Naive thymus-derived CD4-positive, alpha-beta T cell (primary cell): ENCODE data around the gene NCEH1. TPM values are rescaled to one million over a fixed set of nuclear protein-coding genes. Genes with fewer than 3 reads are reported as not detected.

Experiments
- ATAC-seq: fragments of 150-1000 bp; cut with Tn5 transposase; 2 replicates; pipeline ENCODE4 v1.10.0; 2021; ENCODE audit warnings: mild to moderate bottlenecking, moderate library complexity
- CTCF ChIA-PET: fragments of 350-600 bp; sonication (Branson Sonifier 250); formaldehyde crosslinking; loops from one replicate; lab custom pipeline; 2021; ENCODE audit warnings: antibody characterized with exemption; lab: Charles Lee
- POLR2A ChIA-PET: fragments of 350-600 bp; sonication (Branson Sonifier 250); formaldehyde crosslinking; loops from one replicate; lab custom pipeline; 2021; ENCODE audit warnings: antibody characterized with exemption, inconsistent platforms; lab: Charles Lee
- DNase-seq, 9 donors: peaks; one replicate each; pipeline versions ENCODE4 v3.0.0 to v3.0.0-alpha.2; 2020 to 2022; ENCODE audit warnings: mixed read lengths in 1 of 9
- H3K27ac ChIP-seq: one replicate; pipeline ENCODE4 v1.7.0; 2013; ENCODE audit warnings: mild to moderate bottlenecking, low read depth, low read length, moderate library complexity
- H3K27me3 ChIP-seq, 2 donors: one replicate each; pipeline ENCODE4 v1.7.0; 2013; ENCODE audit warnings: low read length in 2 of 2, mild to moderate bottlenecking in 2 of 2, moderate library complexity in 2 of 2; ENCODE audit not compliant: control insufficient read depth in 2 of 2, insufficient read depth in 2 of 2
- H3K36me3 ChIP-seq, 3 experiments: 1 replicate in 2 of 3; 2 replicates in 1 of 3; pipeline ENCODE4 v1.7.0; 2013; ENCODE audit warnings: low read length in 3 of 3, mild to moderate bottlenecking in 3 of 3, moderate library complexity in 1 of 3; ENCODE audit not compliant: insufficient read depth in 3 of 3, control insufficient read depth in 2 of 3
- H3K4me1 ChIP-seq, 2 donors: one replicate each; pipeline ENCODE4 v1.7.0; 2013; ENCODE audit warnings: low read length in 2 of 2, mild to moderate bottlenecking in 2 of 2, moderate library complexity in 1 of 2; ENCODE audit not compliant: control insufficient read depth in 2 of 2, insufficient read depth in 2 of 2
- H3K4me3 ChIP-seq: 2 replicates; pipeline ENCODE4 v1.7.0; 2013; ENCODE audit warnings: mild to moderate bottlenecking, low read length
- H3K9me3 ChIP-seq, 3 experiments: 1 replicate in 2 of 3; 2 replicates in 1 of 3; pipeline ENCODE4 v1.7.0; 2013; ENCODE audit warnings: low read length in 3 of 3; ENCODE audit not compliant: control insufficient read depth in 2 of 3
- H3K27ac Mint-ChIP-seq, 9 donors: one replicate each; pipeline ENCODE4 v1.8.0; 2020 to 2022; ENCODE audit warnings: mixed read lengths in 9 of 9, mild to moderate bottlenecking in 8 of 9, moderate library complexity in 5 of 9, inconsistent platforms in 2 of 9
- H3K27me3 Mint-ChIP-seq, 5 donors: one replicate each; pipeline ENCODE4 v1.8.0; 2021 to 2022; ENCODE audit warnings: mixed read lengths in 5 of 5, mild to moderate bottlenecking in 1 of 5
- H3K36me3 Mint-ChIP-seq, 5 donors: one replicate each; pipeline ENCODE4 v1.8.0; 2020 to 2022; ENCODE audit warnings: mixed read lengths in 5 of 5, mild to moderate bottlenecking in 3 of 5, inconsistent platforms in 1 of 5
- H3K4me1 Mint-ChIP-seq, 7 donors: one replicate each; pipeline ENCODE4 v1.8.0; 2020 to 2022; ENCODE audit warnings: mixed read lengths in 7 of 7, mild to moderate bottlenecking in 3 of 7, inconsistent platforms in 1 of 7
- H3K4me3 Mint-ChIP-seq, 10 donors: one replicate each; pipeline ENCODE4 v1.8.0; 2020 to 2022; ENCODE audit warnings: mild to moderate bottlenecking in 10 of 10, mixed read lengths in 10 of 10, moderate library complexity in 6 of 10, inconsistent platforms in 2 of 10
- H3K9me3 Mint-ChIP-seq, 11 donors: one replicate each; pipeline ENCODE4 v1.8.0; 2020 to 2022; ENCODE audit warnings: mixed read lengths in 11 of 11, mild to moderate bottlenecking in 4 of 11, inconsistent platforms in 1 of 11, moderate library complexity in 1 of 11
- intact Hi-C, 2 donors: fragments of 100-400 bp; cut with micrococcal nuclease; formaldehyde crosslinking; loops; one replicate each; pipeline ENCODE4 v1.15.1; 2023
- polyA plus RNA-seq, 2 donors: library from polyadenylated mRNA; unstranded; fragments of 300-500 nt; fragmentation: Illumina TruSeq; gene quantifications; one replicate each; pipeline ENCODE4 v1.2.3, GENCODE V29; 2021
- total RNA-seq, 6 experiments: library from RNA in 5 of 6; stranded (reverse) in 5 of 6; gene quantifications; 1 replicate in 5 of 6; 2 replicates in 1 of 6; pipeline ENCODE4 v1.2.3 and lab custom pipeline; 2021 to 2026

The NCEH1 gene
- total and polyA plus RNA-seq, 7 experiments from 2014 or later: 1.2 to 8.9 (median 3.5) TPM

DNA sequence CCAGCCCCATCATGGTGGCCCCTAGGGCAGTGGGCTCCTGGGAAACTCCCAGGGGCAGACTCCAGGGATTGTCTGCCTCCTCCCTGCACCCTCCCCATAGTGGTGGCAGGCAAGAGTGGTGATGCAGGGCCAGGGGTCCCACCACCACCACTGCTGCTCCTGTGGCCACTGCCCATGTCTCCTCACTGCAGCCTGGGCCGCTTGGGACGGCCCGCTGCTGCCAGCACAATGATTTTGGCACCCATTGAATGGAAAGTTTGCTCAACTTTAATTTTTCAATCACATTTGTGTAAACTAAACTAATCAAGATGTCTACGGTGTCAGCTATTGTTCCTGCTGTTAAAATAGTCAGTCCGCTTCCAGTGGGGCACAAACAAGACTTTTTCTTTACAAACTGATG lies 95.6 kb downstream of the NCEH1 start:
- intact Hi-C loops: no loop called here
- H3K9me3 ChIP-seq: peaks cover 0 to 12% (median 0%) of the 10 kb centered on the region in 3 experiments
- no peaks in the 10 kb centered on the region for H3K36me3 ChIP-seq
- no peak overlapping the region for H3K4me3 ChIP-seq
- ChIA-PET CTCF (interaction anchor here (1.2 kb wide), 2 partner anchors 19 to 20 kb away, joined by 4 read pairs; no protein-coding TSS in a partner anchor), POLR2A (no interaction called here)
- ATAC-seq (no peak), DNase-seq (no peak)
- peaks cover 0 to 21% (median 13%) of the 10 kb centered on the region in 5 donors for H3K36me3 Mint-ChIP-seq
- H3K27me3 ChIP-seq: no peaks in the 10 kb centered on the region
- no peak overlapping the region for H3K27ac ChIP-seq
- peak overlapping the region in 5 of 9 donors; percentile 34 to 89 (median 77) for H3K27ac Mint-ChIP-seq
- peaks cover 10 to 30% (median 19%) of the 10 kb centered on the region in 7 donors for H3K4me1 Mint-ChIP-seq
- peak overlapping the region in 3 of 10 donors; percentile 49 to 71 (median 66) for H3K4me3 Mint-ChIP-seq
- no peaks in the 10 kb centered on the region for H3K27me3 Mint-ChIP-seq
- H3K9me3 Mint-ChIP-seq: peaks cover 0 to 26% (median 11%) of the 10 kb centered on the region in 11 donors
- H3K4me1 ChIP-seq: peaks cover 0 to 8% of the 10 kb centered on the region in 2 donors

DNA sequence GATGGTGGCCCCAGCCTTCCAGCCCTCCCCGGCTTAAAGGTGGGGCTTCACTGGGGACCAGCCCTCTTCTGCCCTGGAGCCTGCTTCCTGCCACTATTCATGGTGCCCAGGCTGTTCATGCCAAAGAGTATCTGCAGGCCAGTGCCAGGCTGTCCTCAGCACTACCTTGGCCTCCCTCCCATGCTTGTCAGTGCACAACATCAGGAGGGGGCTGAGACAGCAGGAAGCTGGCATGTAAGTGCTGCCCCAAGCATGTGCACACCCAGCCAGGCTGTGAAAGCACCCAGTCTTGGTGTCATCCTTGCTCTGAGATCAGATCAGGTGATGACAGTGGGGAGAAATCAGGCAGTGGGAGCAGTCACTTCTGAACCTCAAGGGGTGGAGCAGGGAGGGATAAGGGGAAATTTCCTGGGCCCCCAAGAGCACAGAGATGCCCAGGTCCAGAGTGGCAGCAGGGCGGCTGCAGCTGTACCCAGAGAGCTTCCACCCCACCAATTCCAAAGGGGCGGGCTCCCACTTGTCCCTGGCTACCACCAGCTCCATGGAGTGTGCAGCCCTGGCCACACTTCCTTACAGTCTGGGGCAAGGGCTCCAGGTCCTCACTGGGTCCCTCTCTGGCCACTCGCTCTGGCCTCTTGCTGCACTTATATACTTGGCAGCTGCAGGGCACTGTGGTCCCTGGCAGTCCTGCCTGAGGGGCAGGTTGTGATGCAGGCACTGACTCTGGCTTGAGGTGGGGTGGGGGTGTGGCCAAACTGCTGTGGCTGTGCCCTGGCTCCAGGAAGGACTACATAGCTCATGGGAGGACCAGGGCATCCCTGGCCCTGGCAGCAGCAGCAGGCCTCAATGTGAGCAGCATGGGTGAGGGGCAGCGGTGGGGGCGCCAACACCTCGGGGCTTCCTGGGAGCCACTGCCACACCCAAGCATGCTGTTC lies 96.3 kb downstream of the NCEH1 start:
- intact Hi-C loops: no loop called here
- DNase-seq (no peak), ATAC-seq (no peak)
- no peak overlapping the region for H3K27ac ChIP-seq
- H3K4me3 ChIP-seq: no peak overlapping the region
- peaks cover 0 to 19% (median 16%) of the 10 kb centered on the region in 5 donors for H3K36me3 Mint-ChIP-seq
- H3K27me3 ChIP-seq: no peaks in the 10 kb centered on the region
- ChIA-PET POLR2A (no interaction called here), CTCF (interaction anchor here (1.2 kb wide), 2 partner anchors 18 to 19 kb away, joined by 4 read pairs; no protein-coding TSS in a partner anchor)
- H3K4me3 Mint-ChIP-seq: no peak overlapping the region
- no peak overlapping the region for H3K27ac Mint-ChIP-seq
- no peaks in the 10 kb centered on the region for H3K27me3 Mint-ChIP-seq
- peaks cover 0 to 26% (median 14%) of the 10 kb centered on the region in 11 donors for H3K9me3 Mint-ChIP-seq
- H3K36me3 ChIP-seq: no peaks in the 10 kb centered on the region
- peaks cover 0 to 12% (median 0%) of the 10 kb centered on the region in 3 experiments for H3K9me3 ChIP-seq
- H3K4me1 ChIP-seq: peaks cover 0 to 8% of the 10 kb centered on the region in 2 donors
- H3K4me1 Mint-ChIP-seq: peaks cover 10 to 30% (median 19%) of the 10 kb centered on the region in 7 donors

DNA sequence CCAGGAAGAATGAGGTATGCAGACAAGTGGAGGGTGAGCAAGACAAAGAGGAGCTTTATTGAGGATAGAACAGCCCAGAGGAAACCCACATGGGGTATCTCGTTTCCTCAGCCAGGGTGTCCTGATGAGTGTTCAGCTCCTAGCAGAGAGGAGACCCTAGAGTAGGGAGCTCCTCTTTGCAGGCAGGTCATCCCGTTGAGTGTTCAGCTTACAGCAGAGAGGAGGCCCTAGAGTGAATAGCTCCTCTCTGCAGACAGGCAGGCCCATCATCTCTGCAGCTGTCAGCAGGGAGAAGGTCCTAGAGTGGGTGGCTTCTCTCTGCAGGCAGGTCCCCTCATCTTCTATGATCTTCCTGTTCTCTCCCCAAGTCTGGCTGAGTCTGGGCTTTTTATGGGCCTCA lies 97.0 kb downstream of the NCEH1 start:
- peaks cover 0 to 19% (median 12%) of the 10 kb centered on the region in 5 donors for H3K36me3 Mint-ChIP-seq
- DNase-seq (no peak), ATAC-seq (no peak)
- Histone ChIP-seq H3K4me3 (no peak overlapping the region), H3K4me1 (peaks cover 0 to 8% of the 10 kb centered on the region in 2 donors), H3K27ac (no peak overlapping the region), H3K9me3 (peaks cover 0 to 12% (median 0%) of the 10 kb centered on the region in 3 experiments), H3K36me3 (no peaks in the 10 kb centered on the region), H3K27me3 (no peaks in the 10 kb centered on the region)
- H3K9me3 Mint-ChIP-seq: peaks cover 0 to 23% (median 12%) of the 10 kb centered on the region in 11 donors
- CTCF ChIA-PET: interaction anchor here (0.7 to 1.4 kb wide), 2 partner anchors 9 to 10 kb away, joined by 3 to 4 read pairs; no protein-coding TSS in a partner anchor
- H3K4me1 Mint-ChIP-seq: peaks cover 10 to 30% (median 19%) of the 10 kb centered on the region in 7 donors
- no peaks in the 10 kb centered on the region for H3K27me3 Mint-ChIP-seq
- H3K4me3 Mint-ChIP-seq: no peak overlapping the region
- POLR2A ChIA-PET: no interaction called here
- H3K27ac Mint-ChIP-seq: peak overlapping the region in 1 of 9 donors; percentile 45
- intact Hi-C loops: no loop called here

DNA sequence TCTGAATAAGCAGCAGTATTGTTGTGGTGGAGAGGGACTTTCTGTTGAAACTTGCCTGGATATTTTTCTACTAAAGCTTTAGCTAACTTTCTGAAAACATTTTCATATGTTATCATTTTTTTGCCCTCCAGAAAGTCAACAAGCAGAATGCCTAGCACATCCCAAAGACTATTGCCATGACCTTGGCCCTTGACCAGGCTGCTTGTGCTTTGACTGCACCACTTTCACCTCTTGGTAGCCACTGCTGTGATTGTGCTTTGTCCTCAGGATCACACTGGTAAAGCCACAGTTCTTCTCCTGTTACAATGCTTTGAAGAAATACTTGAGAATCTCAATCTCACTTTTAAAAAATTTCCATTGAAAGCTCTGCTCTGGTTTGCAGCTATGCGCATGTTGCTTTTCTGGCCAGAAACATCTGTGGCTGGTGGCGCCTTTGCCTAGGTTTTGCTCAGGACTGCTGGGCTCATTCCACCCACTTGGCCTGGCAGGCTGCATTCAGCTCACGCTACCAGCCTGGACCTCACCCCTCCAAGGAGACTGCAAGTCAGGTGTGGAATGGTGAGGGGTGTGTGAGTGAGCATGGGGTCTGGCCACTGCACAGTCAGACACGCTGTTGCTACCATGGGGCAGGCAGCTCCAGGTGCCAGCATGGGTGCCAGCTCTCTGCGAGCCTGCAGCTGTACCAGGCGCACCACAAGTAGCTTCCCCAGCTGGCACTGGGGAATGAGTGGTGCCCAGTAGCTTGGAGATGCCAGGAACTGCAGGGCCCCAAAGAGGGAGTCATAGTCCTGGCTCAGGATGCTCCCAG lies 97.8 kb downstream of the NCEH1 start:
- peaks cover 10 to 28% (median 19%) of the 10 kb centered on the region in 7 donors for H3K4me1 Mint-ChIP-seq
- peaks cover 0 to 23% (median 12%) of the 10 kb centered on the region in 11 donors for H3K9me3 Mint-ChIP-seq
- Histone ChIP-seq H3K27me3 (no peaks in the 10 kb centered on the region), H3K9me3 (peaks cover 0 to 12% (median 0%) of the 10 kb centered on the region in 3 experiments), H3K36me3 (no peaks in the 10 kb centered on the region), H3K27ac (no peak overlapping the region), H3K4me3 (no peak overlapping the region), H3K4me1 (peaks cover 0 to 8% of the 10 kb centered on the region in 2 donors)
- no peaks in the 10 kb centered on the region for H3K27me3 Mint-ChIP-seq
- no peak overlapping the region for H3K27ac Mint-ChIP-seq
- H3K4me3 Mint-ChIP-seq: no peak overlapping the region
- DNase-seq (no peak), ATAC-seq (no peak)
- H3K36me3 Mint-ChIP-seq: peaks cover 0 to 19% (median 12%) of the 10 kb centered on the region in 5 donors
- POLR2A ChIA-PET: interaction anchor here (0.6 kb wide), 1 partner anchor 57 kb away, joined by 3 read pairs; no protein-coding TSS in a partner anchor
- intact Hi-C loops: no loop called here
- CTCF ChIA-PET: interaction anchor here (0.6 to 1.4 kb wide), 3 partner anchors 10 to 19 kb away, joined by 3 to 4 read pairs (median 3); no protein-coding TSS in a partner anchor

DNA sequence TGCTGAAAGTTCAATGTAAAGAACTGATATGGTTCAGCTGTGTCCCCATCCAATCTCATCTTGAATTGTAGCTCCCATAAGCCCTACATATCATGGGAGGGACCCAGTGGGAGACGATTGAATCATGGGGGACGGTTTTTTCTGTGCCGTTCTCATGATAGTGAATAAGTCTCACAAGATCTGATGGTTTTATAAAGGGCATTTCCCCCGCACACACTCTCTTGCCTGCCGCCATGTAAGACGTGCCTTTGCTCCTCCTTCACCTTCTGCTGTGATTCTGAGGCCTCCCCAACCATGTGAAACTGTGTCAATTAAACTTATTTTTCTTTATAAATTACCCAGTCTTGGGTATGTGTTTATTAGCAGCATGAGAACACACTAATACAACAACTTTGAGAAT lies 101.1 kb downstream of the NCEH1 start:
- POLR2A ChIA-PET: no interaction called here
- DNase-seq: no peak
- Histone ChIP-seq H3K4me3 (no peak overlapping the region), H3K4me1 (no peaks in the 10 kb centered on the region), H3K27me3 (no peaks in the 10 kb centered on the region), H3K36me3 (no peaks in the 10 kb centered on the region), H3K27ac (no peak overlapping the region), H3K9me3 (peaks cover 0 to 12% (median 0%) of the 10 kb centered on the region in 3 experiments)
- peaks cover 0 to 13% (median 0%) of the 10 kb centered on the region in 7 donors for H3K4me1 Mint-ChIP-seq
- CTCF ChIA-PET: interaction anchor here (0.6 kb wide), 1 partner anchor 100 kb away, joined by 4 read pairs; no protein-coding TSS in a partner anchor
- H3K4me3 Mint-ChIP-seq: no peak overlapping the region
- intact Hi-C loops: no loop called here
- peaks cover 0 to 18% (median 11%) of the 10 kb centered on the region in 11 donors for H3K9me3 Mint-ChIP-seq
- no peak overlapping the region for H3K27ac Mint-ChIP-seq
- peaks cover 0 to 17% (median 13%) of the 10 kb centered on the region in 5 donors for H3K36me3 Mint-ChIP-seq
- peaks cover 0 to 5% (median 0%) of the 10 kb centered on the region in 5 donors for H3K27me3 Mint-ChIP-seq
- no peak for ATAC-seq

DNA sequence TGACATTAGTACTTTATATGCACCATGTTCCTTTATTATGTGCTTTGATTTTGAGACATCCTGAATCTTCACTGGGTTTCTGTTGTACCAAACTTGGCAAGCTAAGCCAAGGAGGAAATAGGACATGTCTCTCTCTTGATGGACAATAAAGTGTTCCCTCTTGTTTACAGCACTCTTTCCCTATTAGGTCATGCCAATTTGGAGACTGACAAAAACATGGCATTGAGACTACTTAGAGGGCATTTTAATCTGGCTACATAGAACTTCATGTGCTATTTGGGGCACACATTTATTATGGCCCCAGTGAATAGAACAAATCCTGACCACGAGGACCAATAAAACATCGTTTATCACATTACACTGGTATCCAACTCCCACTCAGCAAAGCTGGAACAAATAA lies 102.3 kb downstream of the NCEH1 start:
- peaks cover 0 to 18% (median 8%) of the 10 kb centered on the region in 11 donors for H3K9me3 Mint-ChIP-seq
- Histone ChIP-seq H3K4me1 (no peaks in the 10 kb centered on the region), H3K27me3 (no peaks in the 10 kb centered on the region), H3K4me3 (no peak overlapping the region), H3K9me3 (peaks cover 0 to 2% (median 0%) of the 10 kb centered on the region in 3 experiments), H3K36me3 (no peaks in the 10 kb centered on the region), H3K27ac (no peak overlapping the region)
- H3K4me1 Mint-ChIP-seq: peaks cover 0 to 13% (median 0%) of the 10 kb centered on the region in 7 donors
- no peak overlapping the region for H3K4me3 Mint-ChIP-seq
- DNase-seq (no peak), ATAC-seq (no peak)
- no peak overlapping the region for H3K27ac Mint-ChIP-seq
- peaks cover 0 to 5% (median 0%) of the 10 kb centered on the region in 5 donors for H3K27me3 Mint-ChIP-seq
- CTCF ChIA-PET: no interaction called here
- peaks cover 0 to 19% (median 13%) of the 10 kb centered on the region in 5 donors for H3K36me3 Mint-ChIP-seq
- POLR2A ChIA-PET: interaction anchor here (0.7 kb wide), 1 partner anchor 9 kb away, joined by 5 read pairs; no protein-coding TSS in a partner anchor
- intact Hi-C loops: no loop called here
